Middle frontal gyrus (tissue), 1 donor: ENCODE measurements around the gene TMEM135.

Experiments used
- DNase-seq: peaks from one replicate; pipeline ENCODE4 v3.0.0-alpha.2; 2015; ENCODE audit warnings: low spot score; ENCODE audit errors: extremely low spot score

Gene TMEM135

DNA sequence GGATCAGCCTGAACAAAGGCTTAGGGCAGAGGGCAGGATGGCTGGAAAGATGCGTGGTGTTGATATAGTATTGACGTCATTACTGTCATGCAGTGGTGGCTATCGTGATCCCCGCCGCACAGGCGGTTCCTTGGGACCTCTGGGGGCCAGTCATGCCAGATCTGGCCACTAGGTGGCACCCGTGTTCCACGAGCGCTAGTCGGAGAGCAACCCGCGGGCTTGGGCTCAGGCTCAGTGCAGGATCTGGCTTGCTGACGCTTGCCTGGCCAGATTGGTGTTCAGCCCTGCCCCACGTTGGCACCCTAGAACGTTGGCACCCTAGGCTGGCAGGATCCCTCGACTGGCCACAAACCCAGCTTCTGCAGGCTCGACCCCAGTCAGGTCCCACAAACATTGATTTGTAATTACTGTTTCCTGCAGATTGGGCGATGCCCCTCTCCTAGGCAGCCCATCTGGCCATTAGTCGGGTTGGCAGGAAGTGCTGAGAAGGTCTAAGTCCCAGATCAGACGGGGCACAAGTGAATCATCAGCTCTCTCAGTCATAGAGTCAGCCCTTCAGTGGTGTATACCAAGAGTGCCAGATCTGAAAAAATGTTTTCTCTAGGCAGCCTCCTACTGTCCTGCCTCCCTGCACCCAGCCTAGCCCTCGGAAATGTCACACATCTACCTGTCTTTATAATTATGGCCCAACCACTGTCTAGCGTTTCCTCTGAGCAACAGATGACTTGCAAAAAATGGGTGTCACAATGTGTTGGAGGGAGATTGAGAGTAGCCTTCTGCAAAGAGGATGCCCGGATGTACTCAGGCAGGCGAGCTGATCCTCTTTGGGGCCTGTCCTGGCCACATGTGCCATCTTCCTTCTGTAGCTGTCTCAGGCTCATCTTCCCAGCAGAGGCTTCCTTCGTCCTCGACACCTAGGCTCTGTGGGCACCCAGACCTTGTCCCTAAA is 315.3 kb downstream of the TMEM135 start:
- DNase-seq: peak; percentile 66

DNA sequence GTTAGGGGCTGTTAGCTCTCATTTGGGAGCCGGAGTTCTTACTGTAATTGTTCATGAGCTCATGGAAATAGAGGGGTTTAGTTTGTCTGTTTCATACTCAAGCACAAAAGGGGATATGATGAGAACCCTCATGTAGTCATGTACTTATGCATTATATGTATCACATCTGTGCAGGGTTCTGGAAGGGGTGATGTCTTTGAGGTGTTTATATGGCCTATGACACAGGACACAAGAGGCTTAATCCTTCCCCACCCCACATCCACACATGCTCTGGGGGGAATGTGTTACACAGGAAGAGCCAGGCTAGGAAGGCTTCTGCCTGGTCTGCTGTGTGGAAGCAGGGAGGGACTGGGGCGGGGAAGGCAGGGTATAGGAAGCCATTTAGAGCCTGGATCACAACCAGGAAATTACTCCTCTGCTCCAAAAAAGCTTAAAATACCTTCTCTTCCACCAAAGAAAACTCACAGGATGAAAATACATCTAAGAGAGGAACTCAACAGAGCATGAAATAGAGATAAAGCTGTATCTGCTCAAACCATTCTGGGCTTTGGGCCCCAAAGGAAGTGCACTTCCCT is 316.1 kb downstream of the TMEM135 start:
- DNase-seq: no peak

DNA sequence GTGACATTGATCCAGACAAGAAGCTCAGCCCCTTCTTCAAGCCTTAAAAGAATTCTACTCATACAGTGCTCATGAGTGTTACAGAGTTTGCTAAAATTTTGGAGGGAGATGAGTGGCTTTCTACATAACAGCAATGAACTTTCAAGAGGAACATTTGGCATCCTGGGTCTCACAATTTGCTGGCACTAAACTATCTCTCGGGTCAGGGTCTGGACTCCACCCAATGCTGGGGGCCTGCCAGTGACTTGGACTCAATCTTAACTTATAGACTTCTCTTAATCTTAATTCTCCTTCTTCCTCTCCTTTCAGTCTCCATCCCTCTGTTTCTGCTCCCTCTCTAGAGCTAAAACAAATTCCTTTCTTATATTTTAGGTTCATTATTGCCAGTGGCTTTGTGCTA is 317.9 kb downstream of the TMEM135 start:
- DNase-seq: no peak

DNA sequence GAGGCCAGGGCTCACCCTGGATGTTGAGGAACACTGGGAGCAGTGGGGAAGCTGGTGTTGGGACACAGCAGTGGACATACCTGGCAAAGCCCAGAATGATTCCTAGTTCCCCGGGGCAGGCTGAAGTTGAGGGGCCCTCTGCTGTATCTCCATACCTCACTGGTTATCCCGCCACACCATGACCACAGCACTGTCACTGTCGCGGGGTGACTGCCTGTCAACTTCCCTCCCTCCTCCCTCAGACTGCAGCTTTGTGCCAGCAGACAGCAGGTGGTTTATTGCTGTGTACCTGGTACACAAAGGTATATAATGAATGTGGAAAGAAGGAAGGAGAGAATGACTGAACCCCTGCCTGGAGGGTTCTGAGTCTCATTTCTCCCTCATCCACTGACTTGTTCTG is 318.7 kb downstream of the TMEM135 start:
- DNase-seq: no peak

DNA sequence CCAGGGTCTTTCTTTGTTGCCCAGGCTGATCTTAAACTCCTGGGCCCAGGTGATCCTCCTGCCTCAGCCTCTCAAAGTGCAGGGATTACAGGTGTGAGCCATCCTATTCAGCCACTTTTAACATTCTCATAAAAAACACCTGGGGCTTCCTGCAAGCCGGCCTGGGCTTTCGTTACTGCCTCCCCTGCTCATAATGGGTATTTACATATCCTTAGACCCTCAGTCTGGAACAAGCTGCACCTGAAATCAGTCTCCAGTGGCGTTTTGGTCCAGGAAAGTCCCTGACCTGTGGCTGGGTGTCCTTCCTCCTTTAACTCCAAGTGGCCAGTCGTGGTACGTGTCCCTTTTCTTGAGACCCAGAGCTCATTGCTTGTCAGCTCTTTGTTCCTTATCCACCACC is 320.7 kb downstream of the TMEM135 start:
- DNase-seq: no peak

DNA sequence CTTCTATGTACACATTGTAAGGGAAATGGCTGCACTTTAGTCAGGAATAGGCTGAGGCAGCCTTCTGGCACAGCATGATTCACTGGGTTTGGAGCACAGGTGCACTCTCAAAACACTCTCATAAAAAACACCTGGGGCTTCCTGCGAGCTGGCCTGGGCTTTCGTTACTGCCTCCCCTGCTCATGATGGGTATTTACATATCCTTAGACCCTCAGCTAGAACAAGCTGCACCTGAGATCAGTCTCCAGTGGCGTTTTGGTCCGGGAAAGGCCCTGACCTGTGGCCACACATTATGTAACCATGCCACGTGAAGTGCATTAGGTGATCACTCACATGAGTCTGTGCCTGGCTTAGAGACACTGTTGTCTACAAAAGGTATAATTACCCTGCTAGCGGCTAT is 321.7 kb downstream of the TMEM135 start:
- no peak for DNase-seq

DNA sequence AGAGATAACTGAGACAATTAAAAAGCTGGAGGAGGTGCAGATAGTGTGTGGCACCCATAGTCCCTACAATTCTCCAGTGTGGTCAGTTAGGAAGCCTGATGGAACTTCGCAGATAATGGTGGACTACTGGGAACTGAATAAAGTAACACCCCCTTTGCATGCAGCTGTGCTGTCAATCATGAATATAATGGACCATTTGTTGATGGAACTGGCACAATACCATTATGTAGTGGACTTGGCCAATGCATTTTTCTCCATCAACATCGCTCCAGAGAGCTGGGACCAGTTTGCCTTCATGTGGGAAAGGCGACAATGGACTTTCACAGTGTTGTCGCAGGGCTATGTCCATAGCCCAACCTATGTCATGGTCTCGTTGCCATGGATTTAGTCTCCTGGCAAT is 324.2 kb downstream of the TMEM135 start:
- no peak for DNase-seq

DNA sequence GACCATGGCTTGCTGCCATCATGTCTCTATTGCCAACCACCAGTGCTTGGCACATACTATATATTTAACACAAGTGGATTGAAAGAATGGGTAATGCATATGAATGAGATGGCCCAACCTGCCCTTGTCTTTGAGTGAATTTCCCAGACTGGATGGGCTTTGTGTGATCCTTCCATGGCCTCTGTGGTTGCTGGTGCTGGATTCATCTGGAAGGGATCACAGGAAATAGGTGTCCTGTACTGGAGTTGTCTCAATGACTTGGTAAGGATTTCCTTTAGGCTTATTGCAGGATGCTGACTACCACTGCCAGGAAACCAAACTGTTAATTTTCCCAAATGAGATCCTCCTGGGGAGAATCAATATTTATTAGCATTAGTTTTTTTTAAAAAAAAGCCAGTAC is 328.6 kb downstream of the TMEM135 start:
- no peak for DNase-seq

DNA sequence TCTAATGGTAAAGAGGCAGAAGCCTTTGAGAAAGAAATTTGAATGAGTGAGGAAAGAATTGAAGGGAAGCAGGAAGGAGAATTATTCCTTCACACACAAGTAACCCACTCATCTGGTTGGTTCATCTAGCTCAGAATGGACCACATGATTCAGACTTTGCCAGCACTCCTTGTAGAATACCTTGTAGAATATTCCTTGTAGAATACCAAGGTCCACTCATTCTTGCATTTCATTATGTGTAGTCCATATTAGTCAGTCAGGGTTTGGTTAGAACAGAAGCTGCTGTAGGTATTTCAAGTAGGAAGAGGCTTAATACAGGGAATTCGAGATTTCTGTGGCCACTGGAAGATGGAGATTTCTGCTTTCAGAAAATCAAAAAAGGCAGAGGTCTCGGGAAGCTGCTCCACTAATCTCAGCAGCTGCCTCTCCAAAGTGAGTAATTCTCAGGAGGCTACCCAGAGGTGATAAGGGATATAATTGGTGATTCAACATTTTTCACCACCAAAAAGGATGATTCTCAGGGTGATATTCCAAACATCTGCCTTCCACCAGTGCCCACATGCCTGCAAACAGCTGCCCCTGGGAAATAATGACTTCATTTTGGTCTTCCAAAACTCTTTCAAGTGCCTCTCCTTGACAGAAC is 329.1 kb downstream of the TMEM135 start:
- DNase-seq: no peak

DNA sequence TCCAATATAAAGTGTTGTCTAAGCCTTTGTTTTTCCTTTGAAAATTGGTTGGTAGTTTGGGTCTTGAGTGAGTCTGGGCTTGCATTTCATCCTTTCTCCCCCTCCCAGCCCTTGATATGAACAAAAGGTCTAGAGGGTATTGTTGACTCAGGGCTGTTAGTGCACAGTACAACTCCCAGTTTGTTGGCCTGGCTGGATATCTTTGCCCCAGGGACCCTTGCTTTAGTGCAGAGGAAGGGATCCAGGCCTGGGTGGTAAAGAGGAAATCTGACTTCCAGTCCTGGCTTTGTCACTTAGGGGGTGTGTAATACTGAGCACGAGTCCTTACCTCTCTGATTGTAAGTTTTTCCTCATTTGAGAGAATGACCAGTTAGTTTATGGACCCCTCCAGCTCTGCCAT is 330.4 kb downstream of the TMEM135 start:
- no peak for DNase-seq

DNA sequence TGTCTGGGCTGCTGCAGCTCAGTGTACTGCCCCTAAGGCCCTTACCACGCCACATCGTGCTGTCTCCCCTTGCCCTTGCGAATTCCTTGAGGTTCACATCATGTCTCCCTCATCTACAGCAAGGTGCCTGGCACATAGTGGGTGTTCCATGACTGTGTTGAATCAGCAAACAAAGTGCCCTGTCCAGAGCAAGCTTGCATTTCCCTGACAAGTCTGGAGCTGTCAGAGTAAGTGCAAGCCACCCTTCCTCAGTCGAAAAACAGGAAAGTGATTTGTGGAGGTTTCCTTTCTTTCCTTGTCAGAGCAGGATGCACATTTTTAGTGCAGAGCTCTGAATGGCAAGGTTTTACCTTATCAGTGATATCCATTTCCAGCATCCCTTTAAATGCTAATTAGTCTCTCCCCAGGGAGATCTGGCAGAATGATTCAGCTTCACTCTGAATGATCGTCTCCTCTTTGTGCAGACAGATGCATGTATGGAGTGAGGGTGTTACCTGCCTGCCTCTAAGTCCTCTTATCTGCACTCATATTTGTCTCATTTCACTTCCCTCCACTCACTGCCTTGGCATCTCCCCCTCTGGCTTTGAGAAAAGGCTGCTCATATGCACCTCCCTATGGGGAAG is 331.2 kb downstream of the TMEM135 start:
- no peak for DNase-seq

DNA sequence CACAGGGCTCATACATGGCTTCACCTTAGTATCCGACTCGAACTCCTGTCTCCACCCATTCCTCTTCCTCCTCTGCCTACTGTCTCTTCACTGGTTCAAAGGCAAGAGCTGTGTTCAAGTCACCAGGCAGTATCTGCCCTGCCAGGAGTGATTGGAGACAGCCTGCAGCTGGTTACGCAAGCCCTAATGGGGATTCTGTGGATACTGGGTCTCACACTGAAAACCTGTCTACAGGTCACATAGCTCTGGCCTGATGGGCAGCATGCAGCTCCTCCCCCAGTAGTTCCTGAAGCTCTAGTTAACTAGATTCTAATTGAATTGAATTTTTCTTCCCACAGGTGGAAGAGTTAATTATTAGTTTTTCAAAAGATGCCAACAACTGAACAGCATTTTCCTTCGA is 332.2 kb downstream of the TMEM135 start:
- DNase-seq: no peak

DNA sequence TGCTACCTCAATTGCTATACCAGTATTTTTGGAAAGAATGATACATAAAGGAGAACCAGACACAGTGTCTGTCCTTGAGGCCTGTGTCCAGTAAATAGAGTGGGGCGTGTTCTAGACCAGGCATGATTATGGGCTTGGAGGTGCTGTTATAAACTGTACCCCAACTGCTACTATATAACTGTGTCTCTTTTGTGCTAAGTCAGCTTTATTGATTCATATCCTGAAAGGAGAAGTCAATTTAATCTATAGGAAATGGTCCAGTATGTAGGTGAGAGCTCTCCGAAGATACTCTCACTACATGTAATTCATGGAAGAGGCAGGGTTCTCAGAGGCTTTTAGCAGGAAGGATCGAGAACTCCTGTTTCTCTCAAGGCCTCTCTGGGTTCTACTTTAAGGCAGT is 334.3 kb downstream of the TMEM135 start:
- no peak for DNase-seq
